ENCODE measurements around the gene IGF2BP2. TPM values are rescaled to one million over a fixed set of nuclear protein-coding genes. Genes with fewer than 3 reads are reported as not detected.
"Not testable (repeated sequence)": the region's sequence is repeated elsewhere in the genome, so short reads cannot be mapped to it uniquely, and the experiment has no call there.

Gene IGF2BP2
- total RNA-seq, result under 1 TPM in 1 of 2 experiments, not detected in 1; 0.62 TPM

DNA sequence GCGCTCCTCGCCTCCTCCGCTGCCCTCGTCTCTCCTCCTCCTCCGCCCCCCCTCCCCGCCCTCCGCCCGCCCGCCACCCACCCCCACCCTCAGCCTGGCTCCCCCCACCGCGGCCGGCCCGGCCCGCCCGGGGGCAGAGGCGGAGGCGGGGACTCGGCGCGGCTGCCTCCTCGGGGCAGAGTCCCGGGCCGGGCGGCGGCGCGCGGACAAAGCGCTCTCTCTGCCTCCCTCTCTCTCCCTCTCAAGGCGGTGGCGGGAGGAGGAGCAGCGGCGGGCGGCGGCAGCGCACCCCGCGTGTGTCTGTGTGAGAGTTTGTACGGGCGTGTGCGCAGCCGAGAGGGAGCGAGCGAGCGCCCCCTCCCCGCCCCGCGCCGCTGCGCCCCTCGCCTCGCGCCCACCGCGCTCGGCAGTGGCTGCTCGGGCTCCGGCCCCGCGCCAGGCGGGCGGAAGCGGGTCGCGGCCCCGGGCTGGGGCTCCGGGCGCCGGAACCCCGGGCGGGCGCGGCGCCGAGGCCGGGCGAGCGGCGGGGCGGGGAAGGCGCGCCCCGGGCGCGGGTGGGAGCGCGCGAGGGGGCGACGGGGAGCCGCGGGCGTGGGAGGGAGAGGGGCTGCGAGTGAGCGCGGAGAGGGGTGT is at the start of gene IGF2BP2:
Gene IGF2BP2, minus strand, starts transcription at position 37 of the 633 bp plus-strand sequence. CDS start 82 bp downstream, outside the sequence.
- no peak within 1 kb of the TSS for H3K27ac Mint-ChIP-seq
- peak; percentile 55 for DNase-seq
- ChIA-PET POLR2A (interaction anchor here (0.6 kb wide), 1 partner anchor 74 kb away, joined by 6 read pairs; no protein-coding TSS in a partner anchor), CTCF (interaction anchor here (0.6 kb wide), 1 partner anchor 10 kb away, joined by 3 read pairs; no protein-coding TSS in a partner anchor)
- H3K4me3 Mint-ChIP-seq, result peak within 1 kb of the TSS; percentile 77
- H3K36me3 Mint-ChIP-seq (ENCODE audit: low read depth), result no peaks in the 10 kb centered on the region
- no peaks in the 10 kb centered on the region for H3K9me3 Mint-ChIP-seq
- H3K4me1 Mint-ChIP-seq, result peaks cover 14% of the 10 kb centered on the region
- H3K27me3 Mint-ChIP-seq, result peaks cover 74% of the 10 kb centered on the region

DNA sequence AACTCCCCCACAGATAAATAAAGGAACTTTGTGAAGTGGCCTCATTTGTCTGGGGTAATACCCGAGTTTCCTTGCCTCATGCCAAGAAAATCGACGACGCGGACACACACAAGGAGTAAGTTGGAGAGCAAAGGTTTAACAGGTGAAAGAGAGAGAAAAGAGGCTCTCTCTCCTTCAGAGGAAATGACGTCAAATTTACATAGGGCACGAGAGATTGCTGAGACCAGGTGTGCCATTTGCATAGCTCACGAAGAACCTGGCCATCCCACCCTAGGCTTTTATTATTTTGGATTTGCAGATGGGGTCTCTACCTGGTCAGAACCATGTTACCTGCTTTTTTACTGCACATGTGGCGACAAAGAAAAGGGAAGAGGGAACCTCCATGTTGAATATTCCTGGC is 49.3 kb upstream of the IGF2BP2 start:
- Mint-ChIP-seq H3K4me1 (no peaks in the 10 kb centered on the region), H3K9me3 (no peaks in the 10 kb centered on the region), H3K27me3 (peaks cover 4% of the 10 kb centered on the region), H3K36me3 (ENCODE audit: low read depth) (no peaks in the 10 kb centered on the region), H3K4me3 (no peak overlapping the region), H3K27ac (no peak overlapping the region)
- ChIA-PET POLR2A (no interaction called here), CTCF (no interaction called here)
- DNase-seq, result no peak

DNA sequence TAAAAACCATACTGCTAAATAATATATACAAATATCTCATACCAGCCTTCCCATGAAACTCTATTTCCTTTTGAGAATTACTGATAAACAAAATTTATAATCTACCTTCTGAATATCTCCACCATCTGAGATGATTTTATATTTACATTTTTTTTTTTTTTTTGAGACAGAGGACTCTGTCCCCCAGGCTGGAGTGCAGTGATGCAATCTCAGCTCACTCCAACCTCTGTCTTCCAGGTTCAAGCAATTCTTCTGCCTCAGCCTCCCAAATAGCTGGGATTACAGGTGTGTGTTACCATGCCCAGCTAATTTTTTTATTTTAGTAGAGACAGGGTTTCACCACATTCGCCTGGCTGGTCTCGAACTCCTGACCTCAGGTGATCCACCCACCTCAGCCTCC is 42.8 kb upstream of the IGF2BP2 start:
- Mint-ChIP-seq H3K27ac (no peak overlapping the region), H3K36me3 (ENCODE audit: low read depth) (no peaks in the 10 kb centered on the region), H3K4me3 (no peak overlapping the region), H3K4me1 (no peaks in the 10 kb centered on the region), H3K9me3 (no peaks in the 10 kb centered on the region), H3K27me3 (peaks cover 17% of the 10 kb centered on the region)
- ChIA-PET POLR2A (no interaction called here), CTCF (no interaction called here)
- DNase-seq, result no peak

DNA sequence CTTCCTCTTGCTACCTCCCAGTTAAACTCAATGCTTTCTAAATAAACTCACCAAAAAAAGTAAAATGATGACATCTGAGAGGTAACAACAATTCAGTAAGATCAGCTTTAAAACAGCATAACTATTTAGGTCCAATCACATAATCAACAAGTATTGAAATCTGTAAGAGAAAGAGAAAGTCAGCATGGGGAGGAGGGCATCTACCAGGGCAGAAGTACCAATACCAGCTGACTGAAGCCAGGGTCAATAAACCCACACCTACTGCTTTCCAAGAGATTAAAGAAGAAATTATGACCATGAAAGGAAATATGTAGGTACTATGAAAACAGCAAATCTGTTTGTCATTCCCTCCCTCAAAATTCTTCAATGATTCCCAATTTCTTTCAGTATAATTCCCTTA is 42.2 kb upstream of the IGF2BP2 start:
- CTCF ChIA-PET, result no interaction called here

DNA sequence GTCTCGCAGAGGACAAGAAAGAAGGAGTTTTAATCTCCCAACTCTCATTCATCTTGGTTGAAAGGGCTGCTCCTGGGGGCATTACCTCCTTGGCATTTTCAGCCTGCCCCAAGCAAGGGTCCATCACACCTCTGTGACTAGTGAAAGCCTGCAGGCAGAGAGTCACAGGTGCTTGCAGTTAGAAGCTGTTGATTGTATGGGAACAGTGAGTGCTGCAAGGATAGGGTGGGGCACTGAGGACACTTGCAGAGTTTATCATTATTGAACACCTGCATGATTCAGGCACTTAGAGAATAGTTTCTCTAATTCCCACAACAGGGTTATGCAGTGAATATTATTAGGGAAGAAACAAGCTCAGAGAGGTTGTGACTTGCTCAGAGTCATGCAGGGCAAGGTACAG is 41.7 kb upstream of the IGF2BP2 start:
- H3K27ac Mint-ChIP-seq, result no peak overlapping the region
- peaks cover 17% of the 10 kb centered on the region for H3K27me3 Mint-ChIP-seq
- no peaks in the 10 kb centered on the region for H3K4me1 Mint-ChIP-seq
- H3K4me3 Mint-ChIP-seq, result no peak overlapping the region
- CTCF ChIA-PET, result no interaction called here
- H3K36me3 Mint-ChIP-seq (ENCODE audit: low read depth), result no peaks in the 10 kb centered on the region
- POLR2A ChIA-PET, result no interaction called here
- H3K9me3 Mint-ChIP-seq, result no peaks in the 10 kb centered on the region
- no peak for DNase-seq

More for the DNA sequence above, 42.2 kb upstream of the IGF2BP2 start:
- DNase-seq, result no peak
- H3K4me3 Mint-ChIP-seq, result no peak overlapping the region
- H3K27me3 Mint-ChIP-seq, result peaks cover 17% of the 10 kb centered on the region
- no peak overlapping the region for H3K27ac Mint-ChIP-seq
- H3K9me3 Mint-ChIP-seq, result no peaks in the 10 kb centered on the region
- no peaks in the 10 kb centered on the region for H3K36me3 Mint-ChIP-seq (ENCODE audit: low read depth)
- H3K4me1 Mint-ChIP-seq, result no peaks in the 10 kb centered on the region
- POLR2A ChIA-PET, result no interaction called here

DNA sequence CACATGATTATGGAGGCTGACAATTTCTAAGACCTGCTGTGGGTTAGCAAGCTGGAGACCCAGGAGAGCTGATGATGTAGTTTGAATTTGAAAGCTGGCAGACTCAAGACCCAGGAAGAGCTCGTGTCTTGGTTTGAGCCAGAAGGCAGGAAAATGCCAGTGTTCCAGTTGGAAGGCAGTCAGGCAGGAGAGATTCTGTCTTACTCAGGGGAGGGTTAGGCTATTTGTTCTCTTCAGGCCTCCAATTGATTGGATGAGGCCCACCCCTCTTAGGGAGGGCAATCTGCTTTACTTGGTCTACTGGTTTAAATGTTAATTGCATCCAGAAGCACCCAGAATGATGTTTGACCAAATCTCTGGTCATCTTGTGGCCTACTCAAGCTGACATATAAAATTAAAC is 40.4 kb upstream of the IGF2BP2 start:
- DNase-seq, result no peak
- CTCF ChIA-PET, result no interaction called here
- H3K36me3 Mint-ChIP-seq (ENCODE audit: low read depth), result no peaks in the 10 kb centered on the region
- no peaks in the 10 kb centered on the region for H3K4me1 Mint-ChIP-seq
- H3K4me3 Mint-ChIP-seq, result no peak overlapping the region
- H3K27ac Mint-ChIP-seq, result no peak overlapping the region
- no peaks in the 10 kb centered on the region for H3K9me3 Mint-ChIP-seq
- H3K27me3 Mint-ChIP-seq, result peaks cover 17% of the 10 kb centered on the region
- POLR2A ChIA-PET, result interaction anchor here (0.6 kb wide), 1 partner anchor 320 kb away, joined by 5 read pairs; no protein-coding TSS in a partner anchor

DNA sequence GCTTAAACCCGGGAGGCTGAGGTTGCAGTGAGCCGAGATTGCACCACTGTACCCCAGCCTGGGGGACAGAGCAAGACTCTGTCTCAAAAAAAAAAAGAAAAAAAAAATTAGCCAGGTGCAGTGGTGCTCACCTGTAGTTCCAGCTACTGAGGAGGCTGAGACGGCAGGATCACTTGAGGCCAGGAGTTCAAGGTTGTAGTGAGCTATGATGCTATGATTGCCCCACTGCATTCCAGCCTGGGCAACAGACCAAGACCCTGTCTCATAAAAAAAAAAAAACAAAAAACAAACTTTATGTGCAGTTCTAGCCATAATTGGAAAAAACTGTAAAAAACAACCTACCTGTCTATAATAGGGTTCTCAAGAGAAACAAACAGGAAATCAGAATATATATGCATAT is 39.9 kb upstream of the IGF2BP2 start:
- H3K36me3 Mint-ChIP-seq (ENCODE audit: low read depth), result no peaks in the 10 kb centered on the region
- no peaks in the 10 kb centered on the region for H3K9me3 Mint-ChIP-seq
- POLR2A ChIA-PET, result no interaction called here
- DNase-seq, result no peak
- no peak overlapping the region for H3K27ac Mint-ChIP-seq
- no peaks in the 10 kb centered on the region for H3K4me1 Mint-ChIP-seq
- no peak overlapping the region for H3K4me3 Mint-ChIP-seq
- H3K27me3 Mint-ChIP-seq, result peaks cover 17% of the 10 kb centered on the region
- CTCF ChIA-PET, result no interaction called here

DNA sequence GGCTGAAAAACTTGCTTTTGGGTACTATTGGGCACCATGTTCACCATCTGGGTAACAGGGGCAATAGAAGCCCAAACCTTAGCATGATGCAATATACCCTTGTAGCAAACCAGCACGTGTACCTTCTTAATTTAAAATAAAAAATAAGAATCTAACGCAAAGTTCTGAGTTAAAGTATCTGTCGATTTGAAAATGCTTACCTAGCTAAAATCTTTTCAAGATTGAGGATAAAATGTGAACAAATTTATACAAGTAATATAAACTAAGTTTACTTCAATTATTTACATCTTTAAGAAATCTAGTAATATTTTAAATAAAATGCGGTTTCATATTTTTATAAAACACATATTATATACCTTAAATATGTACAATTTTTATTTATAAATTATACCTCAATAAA is 38.1 kb upstream of the IGF2BP2 start:
- Mint-ChIP-seq H3K9me3 (no peaks in the 10 kb centered on the region), H3K27me3 (peaks cover 13% of the 10 kb centered on the region), H3K36me3 (ENCODE audit: low read depth) (no peaks in the 10 kb centered on the region), H3K4me1 (no peaks in the 10 kb centered on the region), H3K4me3 (no peak overlapping the region), H3K27ac (no peak overlapping the region)
- no peak for DNase-seq
- POLR2A ChIA-PET, result no interaction called here
- CTCF ChIA-PET, result no interaction called here

DNA sequence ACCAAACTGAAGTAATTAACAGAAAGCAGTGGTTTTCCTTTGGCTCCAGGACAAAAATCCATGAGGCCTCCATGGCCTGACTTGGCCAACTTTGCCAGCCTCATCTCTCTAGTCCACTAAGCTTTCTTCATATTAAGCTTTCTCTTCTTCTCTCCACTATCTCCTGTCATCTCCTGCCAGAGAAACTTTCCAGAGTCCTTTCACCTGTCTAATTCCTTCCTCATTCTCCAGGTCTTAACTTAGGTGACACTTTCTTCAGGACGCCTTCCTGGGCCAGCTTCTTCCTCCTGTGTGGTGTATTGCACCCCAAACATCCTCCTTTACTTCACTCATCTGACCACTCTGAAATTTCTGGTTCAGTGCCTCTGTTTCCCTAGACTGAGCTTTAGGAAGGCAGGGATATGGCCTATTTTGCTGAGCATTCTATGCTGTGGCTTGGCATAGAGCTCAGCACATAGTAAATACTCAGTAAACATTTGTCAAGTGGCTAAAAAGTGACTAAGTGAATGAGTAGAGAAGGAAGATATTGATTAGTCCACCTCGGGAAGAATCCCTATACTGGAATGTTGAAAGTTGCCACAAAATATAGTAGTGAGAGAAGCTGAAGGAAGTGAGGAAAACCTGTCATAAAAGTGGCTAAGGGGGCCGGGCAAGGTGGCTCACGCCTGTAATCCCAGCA is 34.6 kb upstream of the IGF2BP2 start:
- Mint-ChIP-seq H3K27me3 (peaks cover 2% of the 10 kb centered on the region), H3K27ac (no peak overlapping the region), H3K4me3 (no peak overlapping the region), H3K4me1 (no peaks in the 10 kb centered on the region), H3K36me3 (ENCODE audit: low read depth) (no peaks in the 10 kb centered on the region), H3K9me3 (peaks cover 4% of the 10 kb centered on the region)
- CTCF ChIA-PET, result no interaction called here
- POLR2A ChIA-PET, result no interaction called here
- no peak for DNase-seq

DNA sequence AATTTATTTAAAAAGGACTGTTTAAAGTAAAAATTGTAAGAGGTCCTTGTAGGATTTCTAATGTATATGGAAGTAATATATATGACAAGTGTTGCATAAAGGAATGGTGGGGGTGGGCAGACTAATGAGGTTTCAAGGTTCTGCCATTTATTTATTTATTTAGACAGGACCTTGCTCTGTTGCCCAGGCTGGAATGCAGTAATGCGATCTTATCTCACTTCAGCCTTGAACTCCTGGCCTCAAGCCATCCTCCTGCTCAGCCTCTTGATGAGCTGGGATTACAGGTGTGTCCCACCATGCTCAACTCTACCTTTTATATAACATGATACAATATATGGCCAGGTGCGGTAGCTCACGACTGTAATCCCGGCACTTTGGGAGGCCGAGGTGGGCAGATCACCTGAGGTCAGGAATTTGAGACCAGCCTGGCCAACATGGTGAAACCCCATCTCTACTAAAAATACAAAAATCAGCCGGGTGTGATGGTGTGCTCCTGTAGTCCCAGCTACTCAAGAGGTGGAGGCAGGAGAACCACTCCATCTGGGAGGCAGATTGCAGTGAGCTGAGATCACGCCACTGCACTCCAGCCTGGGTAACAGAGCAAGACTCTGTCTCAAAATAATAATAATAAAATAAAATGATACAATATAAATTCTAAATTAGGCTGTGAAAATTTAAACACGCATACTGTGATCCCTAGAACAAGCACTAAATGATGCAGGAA is 33.8 kb upstream of the IGF2BP2 start:
- peaks cover 4% of the 10 kb centered on the region for H3K9me3 Mint-ChIP-seq
- H3K27me3 Mint-ChIP-seq, result peaks cover 2% of the 10 kb centered on the region
- DNase-seq, result no peak
- H3K27ac Mint-ChIP-seq, result no peak overlapping the region
- no peaks in the 10 kb centered on the region for H3K4me1 Mint-ChIP-seq
- no peaks in the 10 kb centered on the region for H3K36me3 Mint-ChIP-seq (ENCODE audit: low read depth)
- POLR2A ChIA-PET, result no interaction called here
- CTCF ChIA-PET, result no interaction called here
- no peak overlapping the region for H3K4me3 Mint-ChIP-seq

DNA sequence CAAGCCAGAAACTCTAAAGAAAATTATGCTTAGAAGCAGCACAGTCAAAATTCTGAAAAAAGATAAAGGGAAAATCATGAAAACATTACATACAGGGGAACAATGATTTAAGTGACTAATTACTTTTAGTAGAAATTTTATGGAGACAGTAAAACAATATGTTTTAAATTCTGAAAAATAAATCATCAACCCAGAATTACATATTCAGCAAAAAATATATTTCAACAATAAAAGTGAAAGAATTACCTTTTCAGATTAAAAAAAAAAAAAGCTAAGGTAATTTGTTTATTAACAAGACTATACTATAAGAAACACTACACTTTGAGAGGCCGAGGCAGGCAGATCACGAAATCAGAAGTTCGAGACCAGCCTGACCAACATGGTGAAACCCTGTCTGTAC is 32.4 kb upstream of the IGF2BP2 start:
- no peak for DNase-seq
- peaks cover 2% of the 10 kb centered on the region for H3K27me3 Mint-ChIP-seq
- ChIA-PET CTCF (no interaction called here), POLR2A (no interaction called here)
- H3K36me3 Mint-ChIP-seq (ENCODE audit: low read depth), result no peaks in the 10 kb centered on the region
- no peak overlapping the region for H3K4me3 Mint-ChIP-seq
- no peak overlapping the region for H3K27ac Mint-ChIP-seq
- H3K4me1 Mint-ChIP-seq, result no peaks in the 10 kb centered on the region
- H3K9me3 Mint-ChIP-seq, result peaks cover 4% of the 10 kb centered on the region

DNA sequence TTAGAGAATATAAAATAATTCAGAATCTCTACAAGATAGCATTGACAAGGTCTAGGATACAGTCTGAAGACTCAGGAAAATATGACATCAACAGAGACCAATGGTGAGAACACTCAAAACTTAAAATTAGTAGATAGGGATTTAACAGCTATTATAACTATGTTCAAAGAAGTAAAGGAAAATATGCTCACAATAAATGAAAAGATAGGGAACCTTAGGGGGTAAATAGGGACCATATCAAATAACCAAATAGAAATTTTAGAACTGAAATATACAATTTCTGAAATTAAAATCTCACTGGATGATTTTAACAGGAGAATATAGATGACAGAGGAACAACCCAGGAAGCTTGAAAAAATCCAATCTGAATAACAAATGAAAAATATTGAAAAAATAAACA is 31.8 kb upstream of the IGF2BP2 start:
- CTCF ChIA-PET, result interaction anchor here (1.5 kb wide), 1 partner anchor 12 kb away, joined by 3 read pairs; no protein-coding TSS in a partner anchor
- no peak overlapping the region for H3K27ac Mint-ChIP-seq
- H3K27me3 Mint-ChIP-seq, result peaks cover 2% of the 10 kb centered on the region
- DNase-seq, result no peak
- H3K36me3 Mint-ChIP-seq (ENCODE audit: low read depth), result no peaks in the 10 kb centered on the region
- peaks cover 4% of the 10 kb centered on the region for H3K9me3 Mint-ChIP-seq
- no peaks in the 10 kb centered on the region for H3K4me1 Mint-ChIP-seq
- no peak overlapping the region for H3K4me3 Mint-ChIP-seq
- POLR2A ChIA-PET, result no interaction called here

DNA sequence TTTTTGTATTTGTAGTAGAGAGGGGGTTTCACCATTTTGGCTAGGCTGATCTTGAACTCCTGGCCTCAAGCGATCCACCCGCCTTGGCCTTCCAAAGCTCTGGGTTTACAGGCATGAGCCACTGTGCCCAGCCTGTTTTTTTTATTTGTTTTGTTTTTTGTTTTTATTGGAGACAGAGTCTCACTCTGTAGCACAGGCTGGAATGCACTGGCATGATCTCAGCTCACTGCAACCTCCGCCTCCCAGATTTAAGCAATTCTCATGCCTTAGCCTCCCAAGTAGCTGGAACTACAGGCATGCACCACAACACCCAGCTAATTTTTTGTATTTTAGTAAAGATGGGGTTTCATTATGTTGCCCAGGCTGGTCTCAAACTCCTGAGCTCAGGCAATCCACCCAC is 28.9 kb upstream of the IGF2BP2 start:
- H3K4me1 Mint-ChIP-seq; H3K27ac Mint-ChIP-seq; H3K27me3 Mint-ChIP-seq; DNase-seq; H3K9me3 Mint-ChIP-seq; H3K4me3 Mint-ChIP-seq; H3K36me3 Mint-ChIP-seq (ENCODE audit: low read depth); POLR2A ChIA-PET: not testable (repeated sequence)
- CTCF ChIA-PET, result interaction anchor here (0.6 to 1.0 kb wide), 2 partner anchors 26 to 98 kb away, joined by 3 to 4 read pairs; no protein-coding TSS in a partner anchor

Data from activated CD4-positive, alpha-beta T cell treated with anti-CD3 and anti-CD28 coated beads, Interleukin-2, amount 10 ng/mL, durations not matched to agents 7 days and 5 days (primary cell).